A549 (cell line): Measurements from ENCODE around the gene BSDC1.

ENCODE experiments used
- CHD2 ChIP-seq: fragments of 150-350 bp; IDR thresholded peaks from 2 replicates; pipeline ENCODE4 v1.6.1; 2014; ENCODE audit warnings: low read length; ENCODE audit not compliant: partially characterized antibody
- CHD4 ChIP-seq: fragments of 200-600 bp; sonication (generic); IDR thresholded peaks from 2 replicates; pipeline ENCODE4 v1.6.1; 2016; ENCODE audit warnings: antibody characterized with exemption, mild to moderate bottlenecking, borderline replicate concordance
- CTCF ChIP-seq: fragments of >200 bp; sonication (Bioruptor Twin); formaldehyde crosslinking; IDR thresholded peaks from 3 replicates; pipeline ENCODE4 v1.5.1; 2016
- FOSL2 ChIP-seq, 2 experiments: fragments of 450-650 bp in 1 of 2; fragments of >200 bp in 1 of 2; sonication (Bioruptor Twin) in 1 of 2; formaldehyde crosslinking; IDR thresholded peaks; 2 replicates each; pipeline versions ENCODE4 v1.5.0 to v1.6.1; 2016 to 2020; ENCODE audit warnings: mild to moderate bottlenecking in 1 of 2, moderate library complexity in 1 of 2
- KDM1A ChIP-seq: fragments of 200-600 bp; sonication (generic); IDR thresholded peaks from 2 replicates; pipeline ENCODE4 v1.6.1; 2016; ENCODE audit warnings: low read depth, mild to moderate bottlenecking
- MYC ChIP-seq: IDR thresholded peaks from 2 replicates; pipeline ENCODE4 v1.6.1; 2012; ENCODE audit warnings: mild to moderate bottlenecking, inconsistent platforms, low read length, improper control_type of control experiment, borderline replicate concordance
- NFE2L2 ChIP-seq: fragments of 150-350 bp; conservative IDR thresholded peaks from 2 replicates; pipeline ENCODE4 v1.6.1; 2014; ENCODE audit warnings: low read length
- PBX3 ChIP-seq: IDR thresholded peaks from 2 replicates; pipeline ENCODE4 v1.6.1; 2012
- POLR2A ChIP-seq: IDR thresholded peaks from 2 replicates; pipeline ENCODE4 v1.6.1; 2012; ENCODE audit warnings: mild to moderate bottlenecking, low read length
- RARB ChIP-seq: fragments of 250-450 bp; sonication (Bioruptor Pico); IDR thresholded peaks from 2 replicates; pipeline ENCODE4 v1.8.0; 2021; ENCODE audit warnings: mild to moderate bottlenecking, moderate library complexity
- RCOR1 ChIP-seq: fragments of 150-350 bp; IDR thresholded peaks from 2 replicates; pipeline ENCODE4 v1.6.1; 2014; ENCODE audit warnings: antibody characterized with exemption, low read length, low read depth
- REST ChIP-seq: fragments of 200-600 bp; sonication (generic); IDR thresholded peaks from 2 replicates; pipeline ENCODE4 v1.6.1; 2016; ENCODE audit warnings: antibody characterized with exemption, mild to moderate bottlenecking, moderate library complexity
- RFX5 ChIP-seq: fragments of 450-650 bp; IDR thresholded peaks from 2 replicates; pipeline ENCODE4 v1.7.1; 2014; ENCODE audit warnings: antibody characterized with exemption, mild to moderate bottlenecking, moderate library complexity

GRCh38 chr1:32414186-32414886 lies 20.1 kb upstream of the BSDC1 start:
- no peak for TF ChIP-seq CHD2
- no peak for TF ChIP-seq RFX5
- no peak for TF ChIP-seq RCOR1
- no peak for TF ChIP-seq PBX3
- no peak for TF ChIP-seq POLR2A
- no peak for TF ChIP-seq NFE2L2
- TF ChIP-seq CTCF = no peak
- TF ChIP-seq KDM1A = no peak
- no peak for TF ChIP-seq MYC
- TF ChIP-seq CHD4 = no peak
- no peak for TF ChIP-seq FOSL2 (IDR thresholded peaks at IDR 0.05)
- TF ChIP-seq FOSL2 (CRISPR knock-in tag; IDR thresholded peaks at IDR 0.05) = no peak
- TF ChIP-seq REST = no peak
- no peak for TF ChIP-seq RARB (CRISPR knock-in tag)
